HG02610 (cell line): ENCODE data around the gene EXOC2.
A peak's percentile ranks its signal among the peaks of the same experiment; 100 is the strongest.

Experiments
- ATAC-seq: cut with Tn5 transposase; IDR thresholded peaks from one replicate; pipeline ENCODE4 v1.9.1; 2021; ENCODE audit warnings: mild to moderate bottlenecking, moderate library complexity; ENCODE audit not compliant: unreplicated experiment

The EXOC2 gene

DNA sequence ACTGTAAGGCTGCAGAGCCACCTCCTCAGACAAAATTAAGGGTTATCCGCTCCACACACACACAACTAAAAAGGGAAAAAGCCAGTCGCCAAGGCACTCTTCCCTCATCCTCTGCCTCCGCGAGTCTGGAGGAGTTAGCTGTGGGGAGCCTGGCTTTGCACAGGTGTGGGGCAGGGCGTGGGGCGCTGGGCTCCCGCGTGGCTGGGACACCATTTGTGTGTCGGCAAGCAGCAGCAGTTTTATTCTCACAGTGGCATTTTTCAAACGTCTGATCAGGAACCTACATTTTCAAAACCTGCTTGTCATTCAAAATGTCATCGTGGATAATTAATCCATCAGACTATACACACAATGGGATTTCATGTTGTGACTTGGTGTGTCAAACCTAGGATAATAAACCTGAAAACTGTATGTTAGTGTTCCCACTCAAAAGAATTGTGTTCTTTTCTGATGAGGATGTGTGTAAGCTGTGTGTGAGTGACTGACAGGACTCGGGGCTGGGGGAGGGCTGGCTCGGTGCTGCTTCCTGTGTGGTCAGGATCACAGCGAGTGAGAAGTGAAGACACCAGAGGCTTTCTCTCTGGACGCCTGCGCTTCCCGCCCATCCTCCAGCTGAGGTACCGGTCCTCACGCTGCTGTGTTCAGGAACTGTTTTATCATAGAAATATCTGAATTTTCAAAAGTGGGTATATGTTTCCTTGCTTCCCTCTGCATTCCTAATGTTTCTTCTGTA lies 218.3 kb downstream of the EXOC2 start:
- peak; percentile 63 for ATAC-seq

DNA sequence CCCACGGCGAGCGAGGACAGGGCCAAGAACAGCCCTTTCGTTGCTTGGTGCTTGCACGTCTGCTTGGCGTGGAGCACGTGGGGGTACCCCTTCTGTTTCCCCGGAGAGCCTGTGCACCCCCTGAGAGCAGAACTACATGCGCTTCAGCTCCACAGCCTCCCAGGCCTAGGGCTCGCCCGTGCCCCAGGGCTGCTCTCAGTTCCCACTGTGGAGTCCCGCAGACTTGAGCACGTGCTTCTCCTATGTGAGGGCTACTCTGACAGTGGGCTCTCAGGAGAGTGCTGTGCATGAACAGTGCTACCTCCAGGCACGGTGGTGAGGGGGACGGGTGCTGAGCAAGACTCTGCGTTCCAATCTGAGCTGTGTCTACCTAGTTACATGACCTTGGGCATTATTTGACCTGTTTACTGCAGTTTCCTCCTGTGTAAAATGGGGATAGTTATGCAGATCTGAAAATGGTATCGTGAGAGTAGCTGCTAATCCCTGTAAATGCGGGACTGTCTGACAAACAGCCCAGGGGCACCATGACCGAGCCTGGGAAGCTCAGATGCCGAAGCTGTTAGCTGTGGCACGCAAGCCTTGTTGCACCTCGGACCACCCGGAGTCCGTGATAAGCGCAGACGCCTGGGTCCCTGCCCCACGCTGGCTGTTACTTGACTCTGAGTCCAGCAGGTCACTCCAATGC lies 219.0 kb downstream of the EXOC2 start:
- ATAC-seq: no peak

DNA sequence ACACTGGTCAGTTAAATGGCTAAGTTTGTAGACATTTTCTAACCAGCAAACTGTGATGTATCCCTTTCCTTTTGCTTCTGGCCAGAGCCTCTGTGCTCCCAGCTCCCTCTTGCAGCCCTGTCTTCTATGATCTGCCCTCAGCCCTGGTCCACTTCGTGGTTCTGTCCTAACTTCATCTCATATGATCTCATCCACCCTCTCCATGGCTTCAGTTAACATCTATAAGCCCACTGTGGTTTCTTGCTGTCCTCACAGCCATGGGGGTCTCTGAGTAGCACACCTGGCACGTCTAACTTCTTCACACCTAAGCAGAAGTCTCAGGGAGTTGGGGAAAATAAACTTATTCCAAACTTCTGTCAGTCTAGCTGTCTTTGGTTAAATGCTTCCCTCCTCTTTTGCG lies 219.6 kb downstream of the EXOC2 start:
- no peak for ATAC-seq

GRCh38 chr6:470901-471448 lies 222.0 kb downstream of the EXOC2 start:
- peak; percentile 71 for ATAC-seq

GRCh38 chr6:470051-470900 lies 222.7 kb downstream of the EXOC2 start:
- ATAC-seq: no peak

DNA sequence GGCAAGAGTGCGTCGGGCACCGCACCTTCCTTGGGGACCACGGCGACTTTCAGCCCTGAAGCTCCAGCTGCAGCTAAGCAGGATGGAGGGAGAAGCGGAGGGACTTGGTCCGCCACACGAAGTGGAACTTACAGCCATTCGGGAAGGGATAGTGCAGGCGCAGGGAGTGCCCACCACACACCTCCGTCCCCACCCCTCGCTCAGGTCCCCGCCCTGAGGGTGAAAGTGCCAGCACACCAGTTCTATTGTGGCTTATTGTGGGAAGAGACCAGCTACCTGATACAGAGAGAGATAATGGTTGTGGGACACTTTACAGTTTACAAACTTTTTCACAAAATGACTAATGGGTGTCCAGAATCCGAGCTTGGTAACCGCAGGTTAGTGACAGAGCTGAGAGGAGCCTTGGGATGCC lies 225.3 kb downstream of the EXOC2 start:
- ATAC-seq: no peak

DNA sequence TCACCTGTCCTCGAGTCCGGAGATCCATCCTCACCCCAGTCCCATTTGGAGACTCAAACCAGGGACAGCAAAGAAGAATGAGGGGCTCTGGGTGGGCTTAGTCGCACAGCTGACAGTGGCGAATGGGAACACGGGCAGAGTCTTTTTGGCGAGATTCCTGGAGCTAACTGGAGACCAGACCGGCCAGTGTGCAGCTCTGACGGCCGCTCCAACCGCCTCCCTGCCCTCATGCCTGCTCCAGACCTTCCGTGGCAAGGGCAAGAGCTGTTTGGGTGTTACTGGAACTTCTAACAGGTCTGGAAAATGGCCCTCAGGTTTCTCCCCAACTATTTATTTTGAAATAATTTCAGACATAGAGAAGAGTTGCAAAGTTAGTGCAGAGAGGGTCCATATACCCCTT lies 225.8 kb downstream of the EXOC2 start:
- no peak for ATAC-seq

DNA sequence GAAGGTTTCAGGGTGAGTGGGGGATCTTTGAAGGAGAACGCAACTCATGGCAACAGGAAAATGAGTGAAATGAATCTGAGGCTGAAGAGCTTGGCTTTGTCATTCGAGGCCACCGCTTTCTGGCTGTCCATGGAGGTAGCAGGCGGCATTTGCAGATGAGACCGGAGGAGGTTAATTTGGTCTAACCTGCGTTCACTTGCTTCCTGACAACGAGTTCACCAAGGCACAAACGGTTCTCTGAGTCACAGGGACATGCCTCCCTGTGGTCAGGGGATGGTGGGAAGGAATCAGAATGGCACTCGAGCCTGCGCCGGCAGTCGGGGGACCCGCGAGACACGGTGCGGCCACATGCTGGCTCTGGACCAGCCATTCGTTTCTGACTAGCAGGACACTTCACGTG lies 226.4 kb downstream of the EXOC2 start:
- no peak for ATAC-seq

- ATAC-seq: no peak
These were observed 227.2 kb downstream of the EXOC2 start for GRCh38 chr6:465531-466348.

GRCh38 chr6:456887-457286 lies 236.1 kb downstream of the EXOC2 start:
- ATAC-seq: no peak

DNA sequence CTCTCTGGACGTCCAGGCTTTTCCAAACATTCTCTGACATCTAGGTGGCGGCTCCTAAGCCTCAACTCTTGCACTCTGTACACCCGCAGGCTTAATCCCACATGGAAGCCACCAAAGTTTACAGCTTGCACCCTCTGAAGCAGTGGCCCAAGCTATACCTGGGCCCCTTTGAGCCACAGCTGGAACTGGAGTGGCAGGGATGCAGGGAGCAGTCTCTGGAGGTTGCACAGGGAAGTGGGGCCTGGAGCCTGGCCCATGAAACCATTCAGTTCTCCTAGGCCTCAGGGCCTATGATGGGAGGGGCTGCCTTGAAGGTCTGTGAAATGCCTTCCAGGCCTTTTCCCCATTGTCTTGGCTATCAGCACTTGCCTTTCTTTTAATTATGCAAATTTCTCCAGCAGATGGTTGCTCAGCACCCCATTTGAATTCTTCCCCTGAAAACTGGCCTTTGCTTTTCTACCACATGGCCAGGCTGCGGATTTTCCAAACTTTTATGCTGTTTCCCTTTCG lies 236.5 kb downstream of the EXOC2 start:
- no peak for ATAC-seq

GRCh38 chr6:455835-456234 lies 237.1 kb downstream of the EXOC2 start:
- no peak for ATAC-seq

- ATAC-seq: no peak
These were observed 237.8 kb downstream of the EXOC2 start for GRCh38 chr6:455006-455585.

DNA sequence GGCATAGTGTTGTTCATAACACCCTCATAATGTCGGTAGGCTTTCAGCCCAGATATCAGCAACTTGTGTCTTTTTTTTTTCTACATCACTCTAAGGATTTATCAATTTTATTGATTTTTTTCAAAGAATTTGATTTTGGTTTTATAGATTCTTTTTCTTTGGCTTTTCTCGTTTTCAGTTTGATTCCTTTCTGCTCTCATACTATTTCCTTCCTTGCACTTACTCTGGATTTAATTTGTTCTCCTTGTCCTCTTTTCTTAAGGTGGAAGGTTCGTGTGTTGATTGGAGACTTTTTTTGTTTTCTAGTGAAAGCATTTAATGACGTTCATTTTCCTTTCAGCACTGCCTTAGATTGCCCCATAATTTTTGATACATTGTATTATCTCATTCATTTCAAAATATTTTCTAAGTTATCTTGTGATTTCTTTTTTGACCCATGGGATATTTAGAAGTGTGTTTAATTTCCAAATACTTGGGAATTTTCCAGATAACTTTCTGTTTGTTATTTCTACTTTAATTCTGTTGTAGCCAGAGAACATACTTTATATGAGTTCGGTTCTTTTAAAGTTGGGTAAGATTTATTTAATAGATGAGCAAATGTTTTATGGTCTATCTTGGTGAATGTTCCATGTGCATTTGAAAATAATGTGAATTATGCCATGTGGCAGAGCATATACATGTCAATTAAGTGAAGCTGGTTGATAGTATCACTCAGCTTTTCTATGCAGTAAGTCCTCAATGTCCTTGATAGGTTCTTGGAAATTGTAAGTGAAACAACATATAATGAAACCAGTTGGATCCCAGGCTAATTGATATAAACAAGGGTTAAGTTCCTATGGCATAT lies 238.6 kb downstream of the EXOC2 start:
- no peak for ATAC-seq

DNA sequence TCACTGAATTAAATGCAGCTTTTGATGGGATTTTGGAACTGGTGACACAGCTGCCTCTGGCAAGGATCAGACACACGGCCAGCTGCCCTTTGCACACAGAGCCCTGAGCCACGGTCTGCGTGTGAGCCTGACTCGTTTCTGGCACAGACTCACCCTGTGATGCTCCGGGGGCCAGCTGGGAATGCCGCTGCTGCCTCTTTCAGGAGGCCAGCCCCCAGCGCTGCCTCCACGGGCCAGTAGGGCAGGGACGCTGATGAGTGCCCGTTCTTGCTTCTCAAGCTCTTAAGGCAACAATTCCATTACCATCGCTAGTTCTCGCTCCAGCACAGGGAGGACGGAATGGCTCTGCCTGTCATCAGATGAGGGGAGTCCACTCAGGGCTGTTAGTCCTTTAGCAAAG lies 239.8 kb downstream of the EXOC2 start:
- no peak for ATAC-seq

DNA sequence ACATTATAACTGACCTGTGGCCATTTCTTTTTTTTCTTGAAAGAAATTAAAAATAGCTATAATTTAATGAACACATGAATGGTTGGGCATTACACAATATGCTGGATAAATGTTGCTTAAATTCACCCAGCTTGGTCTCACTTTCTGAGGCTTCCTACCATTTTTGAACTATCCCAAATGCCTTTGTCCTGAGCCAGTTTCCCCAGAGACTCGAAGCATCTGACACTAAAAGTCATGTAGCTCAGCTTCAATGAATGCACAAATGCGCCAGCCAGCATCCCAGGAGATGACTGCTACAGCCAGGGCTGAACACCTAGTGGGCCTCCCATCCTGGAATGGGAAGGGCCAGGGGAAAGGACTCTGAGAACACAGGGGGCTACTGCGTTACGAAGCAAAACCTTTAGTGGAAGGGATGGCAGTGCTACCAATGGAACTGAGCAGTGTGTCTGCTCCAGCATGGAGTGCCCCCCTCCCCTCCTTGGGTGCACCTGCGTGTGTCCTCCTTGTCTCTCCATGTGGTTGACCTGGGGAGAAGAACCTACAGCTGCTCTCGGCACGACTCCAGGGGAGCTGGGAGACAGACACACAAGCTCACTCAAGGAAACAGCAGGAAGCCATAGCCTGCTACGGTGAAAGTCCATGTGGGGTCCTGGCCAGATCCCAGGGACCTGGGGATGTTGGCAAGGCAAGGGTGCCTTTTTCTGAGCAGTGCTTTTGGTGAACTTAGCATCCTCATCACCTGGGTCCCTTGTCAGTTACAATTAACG lies 240.5 kb downstream of the EXOC2 start:
- no peak for ATAC-seq

GRCh38 chr6:451847-452246 lies 241.1 kb downstream of the EXOC2 start:
- no peak for ATAC-seq

- ATAC-seq: no peak
These were observed 241.6 kb downstream of the EXOC2 start for GRCh38 chr6:451336-451735.
